ENCODE data around the gene TBL3. TPM values are rescaled to one million over a fixed set of nuclear protein-coding genes. Genes with fewer than 3 reads are reported as not detected.

The TBL3 gene
- total RNA-seq, 6 donors from 2014 or later = 22.0 to 51.6 (median 35.0) TPM

- Histone ChIP-seq H3K36me3 (peaks cover 0 to 12% (median 0%) of the 10 kb centered on the region in 4 donors), H3K4me3 (peak overlapping the region; percentile 28 to 97 (median 88)), H3K4me1 (peaks cover 57 to 77% (median 62%) of the 10 kb centered on the region in 4 donors), H3K27me3 (no peaks in the 10 kb centered on the region), H3K27ac (peak overlapping the region in 3 of 4 donors; percentile 72 to 95 (median 84)), H3K9me3 (no peaks in the 10 kb centered on the region)
- DNase-seq (no peak), ATAC-seq (ENCODE audit: low FRiP score in 2 of 2) (no peak)
- TF ChIP-seq POLR2AphosphoS5 (IDR thresholded peaks at IDR 0.05) = no peak
- no peak for TF ChIP-seq POLR2A (IDR thresholded peaks at IDR 0.05)
- no peak for TF ChIP-seq CTCF (IDR thresholded peaks at IDR 0.05)
- TF ChIP-seq EP300 (IDR thresholded peaks at IDR 0.05) = no peak
- 43 to 58% methylated on average over 5 to 8 of the region's 18 CpGs for WGBS, 2 donors
Measured at GRCh38 chr16:2028620-2029220, 56.9 kb downstream of the TBL3 start.

- Histone ChIP-seq H3K4me3 (peak overlapping the region; percentile 38 to 97 (median 88)), H3K9me3 (no peaks in the 10 kb centered on the region), H3K36me3 (peaks cover 0 to 16% (median 0%) of the 10 kb centered on the region in 4 donors), H3K4me1 (peaks cover 55 to 75% (median 58%) of the 10 kb centered on the region in 4 donors), H3K27me3 (no peaks in the 10 kb centered on the region), H3K27ac (peak overlapping the region; percentile 72 to 97 (median 92))
- TF ChIP-seq CTCF (IDR thresholded peaks at IDR 0.05) (no peak), POLR2A (IDR thresholded peaks at IDR 0.05) (no peak), POLR2AphosphoS5 (IDR thresholded peaks at IDR 0.05) (no peak), EP300 (IDR thresholded peaks at IDR 0.05) (no peak)
- DNase-seq (peak in 1 of 2 donors; percentile 80), ATAC-seq (ENCODE audit: low FRiP score in 2 of 2) (no peak)
- WGBS, 2 donors = 68 to 82% methylated on average over 3 to 16 of the region's 22 CpGs
Measured at GRCh38 chr16:2029350-2029749, 57.5 kb downstream of the TBL3 start.

- no peak for ATAC-seq (ENCODE audit: low FRiP score in 2 of 2)
- H3K27me3 ChIP-seq = no peaks in the 10 kb centered on the region
- peak overlapping the region; percentile 16 to 97 (median 88) for H3K4me3 ChIP-seq
- peaks cover 55 to 74% (median 57%) of the 10 kb centered on the region in 4 donors for H3K4me1 ChIP-seq
- 64 to 94% methylated on average over 6 to 10 of the region's 11 CpGs for WGBS, 2 donors
- peak overlapping the region; percentile 72 to 97 (median 92) for H3K27ac ChIP-seq
- H3K9me3 ChIP-seq = no peaks in the 10 kb centered on the region
- H3K36me3 ChIP-seq = peaks cover 0 to 20% (median 0%) of the 10 kb centered on the region in 4 donors
- DNase-seq = no peak
- TF ChIP-seq EP300 (IDR thresholded peaks at IDR 0.05) (no peak), POLR2A (IDR thresholded peaks at IDR 0.05) (no peak), POLR2AphosphoS5 (IDR thresholded peaks at IDR 0.05) (no peak), CTCF (IDR thresholded peaks at IDR 0.05) (no peak)
Measured at GRCh38 chr16:2030036-2030435, 58.2 kb downstream of the TBL3 start.

GRCh38 chr16:2031081-2031577 is 59.3 kb downstream of the TBL3 start:
- Histone ChIP-seq H3K27ac (peak overlapping the region; percentile 88 to 97 (median 95)), H3K9me3 (no peaks in the 10 kb centered on the region), H3K4me1 (peaks cover 55 to 74% (median 57%) of the 10 kb centered on the region in 4 donors), H3K27me3 (no peaks in the 10 kb centered on the region), H3K36me3 (peaks cover 0 to 31% (median 2%) of the 10 kb centered on the region in 4 donors), H3K4me3 (peak overlapping the region in 3 of 4 donors; percentile 83 to 97 (median 93))
- ATAC-seq (ENCODE audit: low FRiP score in 2 of 2) (no peak), DNase-seq (peak; percentile 48 to 82)
- 38 to 54% methylated on average over 6 to 7 of the region's 11 CpGs for WGBS, 2 donors
- TF ChIP-seq POLR2AphosphoS5 (IDR thresholded peaks at IDR 0.05) (peak; percentile 10 to 73), POLR2A (IDR thresholded peaks at IDR 0.05) (peak in 1 of 4 donors; percentile 14), EP300 (IDR thresholded peaks at IDR 0.05) (peak in 2 of 4 donors; percentile 49 to 61), CTCF (IDR thresholded peaks at IDR 0.05) (no peak)

Small RNA genes within 50 kb of the gene (small RNA-seq; reads per million reads assigned to genes)
- gene AC005363.2 = 0 to 0.20 (median 0.06) reads per million in 4 donors
- 0 reads per million in 4 donors for gene RN7SL219P
- gene SNORA10 = 0 reads per million in 4 donors
- 0 reads per million in 4 donors for gene SNORA64

Other genes starting within 250 kb of the TBL3 start
- 100 to 1,000 TPM in 2 of 6 donors, 10 to 100 TPM in 4; 57.8 to 155 (median 78.9) TPM for gene NME3, start 200.5 kb upstream of the TBL3 start, total RNA-seq
- gene EME2, start 199.2 kb upstream of the TBL3 start, total RNA-seq = 10 to 100 TPM; 10.8 to 87.0 (median 21.5) TPM
- gene MRPS34, start 198.9 kb upstream of the TBL3 start, total RNA-seq = 10 to 100 TPM; 49.2 to 91.7 (median 69.8) TPM
- gene SPSB3, start 189.5 kb upstream of the TBL3 start, total RNA-seq = 100 to 1,000 TPM in 2 of 6 donors, 10 to 100 TPM in 4; 46.2 to 234 (median 64.4) TPM
- gene NUBP2, start 189.1 kb upstream of the TBL3 start, total RNA-seq = 10 to 100 TPM; 53.2 to 85.6 (median 60.5) TPM
- gene IGFALS, start 178.3 kb upstream of the TBL3 start, total RNA-seq = 10 to 100 TPM in 1 of 6 donors, 1 to 10 TPM in 5; 1.0 to 11.5 (median 3.1) TPM
- 100 to 1,000 TPM in 5 of 6 donors, 10 to 100 TPM in 1; 84.5 to 251 (median 122) TPM for gene HAGH, start 145.2 kb upstream of the TBL3 start, total RNA-seq
- gene FAHD1, start 144.8 kb upstream of the TBL3 start, total RNA-seq = 10 to 100 TPM; 22.1 to 42.1 (median 32.6) TPM
- under 1 TPM in 1 of 6 donors, not detected in 5; 0.54 TPM for gene MEIOB, start 99.9 kb upstream of the TBL3 start, total RNA-seq
- gene HS3ST6, start 53.6 kb upstream of the TBL3 start, total RNA-seq = 1 to 10 TPM in 2 of 6 donors, under 1 TPM in 2, not detected in 2; 0.44 to 4.0 (median 0.95) TPM
- gene MSRB1, start 28.9 kb upstream of the TBL3 start, total RNA-seq = 10 to 100 TPM; 18.2 to 45.3 (median 31.9) TPM
- gene RPL3L, start 17.4 kb upstream of the TBL3 start, total RNA-seq = not detected
- gene NDUFB10, start 12.5 kb upstream of the TBL3 start, total RNA-seq = 100 to 1,000 TPM in 4 of 6 donors, 10 to 100 TPM in 2; 76.5 to 245 (median 107) TPM
- gene RPS2, start 7.2 kb upstream of the TBL3 start, total RNA-seq = 1,000 to 10,000 TPM; 1,128 to 1,943 (median 1,579) TPM
- under 1 TPM in 1 of 6 donors, not detected in 5; 0.37 TPM for gene RNF151, start 5.2 kb upstream of the TBL3 start, total RNA-seq
- 1 to 10 TPM in 5 of 6 donors, not detected in 1; 2.1 to 5.4 (median 5.0) TPM for gene NOXO1, start 9.4 kb downstream of the TBL3 start, total RNA-seq
- gene GFER, start 12.1 kb downstream of the TBL3 start, total RNA-seq = 10 to 100 TPM in 5 of 6 donors, 1 to 10 TPM in 1; 5.2 to 40.3 (median 24.7) TPM
- gene SYNGR3, start 17.9 kb downstream of the TBL3 start, total RNA-seq = 1 to 10 TPM in 1 of 6 donors, under 1 TPM in 3, not detected in 2; 0.15 to 1.4 (median 0.34) TPM
- 10 to 100 TPM; 20.1 to 62.8 (median 41.7) TPM for gene ZNF598, start 37.8 kb downstream of the TBL3 start, total RNA-seq
- under 1 TPM in 2 of 6 donors, not detected in 4; 0.67 to 0.80 TPM for gene NPW, start 47.7 kb downstream of the TBL3 start, total RNA-seq
- gene NHERF2, start 54.8 kb downstream of the TBL3 start, total RNA-seq = 100 to 1,000 TPM; 131 to 604 (median 283) TPM
- gene NTHL1, start 75.8 kb downstream of the TBL3 start, total RNA-seq = 10 to 100 TPM; 17.8 to 43.6 (median 28.8) TPM
- gene TSC2, start 75.9 kb downstream of the TBL3 start, total RNA-seq = 100 to 1,000 TPM in 4 of 6 donors, 10 to 100 TPM in 2; 47.3 to 296 (median 118) TPM
- 100 to 1,000 TPM in 3 of 6 donors, 10 to 100 TPM in 3; 75.4 to 567 (median 106) TPM for gene PKD1, start 163.8 kb downstream of the TBL3 start, total RNA-seq
- gene RAB26, start 176.6 kb downstream of the TBL3 start, total RNA-seq = 1 to 10 TPM in 1 of 6 donors, under 1 TPM in 3, not detected in 2; 0.30 to 6.8 (median 0.85) TPM
- 10 to 100 TPM; 34.6 to 72.6 (median 52.9) TPM for gene TRAF7, start 183.7 kb downstream of the TBL3 start, total RNA-seq
- gene CASKIN1, start 224.6 kb downstream of the TBL3 start, total RNA-seq = 1 to 10 TPM in 1 of 6 donors, under 1 TPM in 2, not detected in 3; 0.06 to 1.0 (median 0.15) TPM
- 10 to 100 TPM; 24.6 to 93.2 (median 47.7) TPM for gene MLST8, start 233.4 kb downstream of the TBL3 start, total RNA-seq
- 10 to 100 TPM in 3 of 6 donors, 1 to 10 TPM in 3; 4.0 to 70.2 (median 10.8) TPM for gene BRICD5, start 238.8 kb downstream of the TBL3 start, total RNA-seq
- 10 to 100 TPM; 18.6 to 32.5 (median 21.7) TPM for gene PGP, start 242.8 kb downstream of the TBL3 start, total RNA-seq

Data from upper lobe of left lung (tissue), 6 donors.